Panc1 (cell line): ENCODE data around the gene FBXO31.
A peak's percentile ranks its signal among the peaks of the same experiment; 100 is the strongest.

ENCODE experiments used
- CTCF ChIP-seq: fragments of 450-650 bp; IDR thresholded peaks from 2 replicates; pipeline ENCODE4 v1.5.1; 2017; ENCODE audit warnings: mild to moderate bottlenecking
- POLR2AphosphoS5 ChIP-seq: IDR thresholded peaks from 2 replicates; pipeline ENCODE4 v1.6.1; 2012; ENCODE audit warnings: mild to moderate bottlenecking, low read depth, low read length, moderate library complexity
- REST ChIP-seq, 2 experiments: IDR thresholded peaks; 2 replicates each; pipeline ENCODE4 v1.6.1; 2011 to 2012; ENCODE audit warnings: low read depth in 2 of 2, control low read depth in 1 of 2, low read length in 1 of 2, mild to moderate bottlenecking in 1 of 2, moderate library complexity in 1 of 2; ENCODE audit not compliant: insufficient read depth in 1 of 2

GRCh38 chr16:87383505-87384161, at the start of gene FBXO31:
- TF ChIP-seq POLR2AphosphoS5 (peak; percentile 53), CTCF (no peak), REST (IDR thresholded peaks at IDR 0.05; ENCODE audit: insufficient read depth in 1 of 2, low read depth in 2 of 2, low read length in 1 of 2) (no peak)
